ENCODE results near the gene ADCK2. TPM values are rescaled to one million over a fixed set of nuclear protein-coding genes. Genes with fewer than 3 reads are reported as not detected.
"Not testable (repeated sequence)": the region's sequence is repeated elsewhere in the genome, so short reads cannot be mapped to it uniquely, and the experiment has no call there.

The ADCK2 gene
- total RNA-seq, 2 experiments from 2014 or later: 24.2 to 24.4 TPM

- H3K4me1 Mint-ChIP-seq (ENCODE audit: low read depth); intact Hi-C loops (cut with micrococcal nuclease): not testable (repeated sequence)
These were observed 36.0 kb downstream of the ADCK2 start for GRCh38 chr7:140708764-140709163.

DNA sequence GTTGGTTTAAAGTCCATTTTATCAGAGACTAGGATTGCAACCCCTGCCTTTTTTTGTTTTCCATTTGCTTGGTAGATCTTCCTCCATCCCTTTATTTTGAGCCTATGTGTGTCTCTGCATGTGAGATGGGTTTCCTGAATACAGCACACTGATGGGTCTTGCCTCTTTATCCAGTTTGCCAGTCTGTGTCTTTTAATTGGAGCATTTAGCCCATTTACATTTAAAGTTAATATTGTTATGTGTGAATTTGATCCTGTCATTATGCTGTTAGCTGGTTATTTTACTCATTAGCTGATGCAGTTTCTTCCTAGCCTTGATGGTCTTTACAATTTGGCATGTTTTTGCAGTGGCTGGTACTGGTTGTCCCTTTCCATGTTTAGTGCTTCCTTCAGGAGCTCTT is 39.6 kb downstream of the ADCK2 start:
- H3K36me3 Mint-ChIP-seq: peaks cover 20% of the 10 kb centered on the region
- H3K4me1 Mint-ChIP-seq (ENCODE audit: low read depth); intact Hi-C loops (cut with micrococcal nuclease); H3K27ac Mint-ChIP-seq; H3K9me3 Mint-ChIP-seq; DNase-seq; POLR2A ChIA-PET; H3K27me3 Mint-ChIP-seq; CTCF ChIA-PET; H3K4me3 Mint-ChIP-seq: not testable (repeated sequence)

More at GRCh38 chr7:140708764-140709163, 36.0 kb downstream of the ADCK2 start:
- DNase-seq, H3K9me3 Mint-ChIP-seq, H3K4me3 Mint-ChIP-seq, H3K27me3 Mint-ChIP-seq, H3K27ac Mint-ChIP-seq, CTCF ChIA-PET, POLR2A ChIA-PET: not testable (repeated sequence)
- peaks cover 21% of the 10 kb centered on the region for H3K36me3 Mint-ChIP-seq

- no peak overlapping the region for H3K27ac Mint-ChIP-seq
- POLR2A ChIA-PET: no interaction called here
- no peak for DNase-seq
- H3K36me3 Mint-ChIP-seq: peaks cover 20% of the 10 kb centered on the region
- no peaks in the 10 kb centered on the region for H3K27me3 Mint-ChIP-seq
- CTCF ChIA-PET: no interaction called here
- intact Hi-C loops (cut with micrococcal nuclease): no loop called here
- H3K4me1 Mint-ChIP-seq (ENCODE audit: low read depth): no peaks in the 10 kb centered on the region
- H3K9me3 Mint-ChIP-seq: peaks cover 2% of the 10 kb centered on the region
- H3K4me3 Mint-ChIP-seq: no peak overlapping the region
These were observed 41.7 kb downstream of the ADCK2 start for GRCh38 chr7:140714331-140715040.

- intact Hi-C loops (cut with micrococcal nuclease): loop anchor here (10.0 kb wide), 1 partner anchor 295 kb away; the partner anchor contains the start of gene MRPS33
- ChIA-PET CTCF (no interaction called here), POLR2A (no interaction called here)
- H3K27me3 Mint-ChIP-seq: no peaks in the 10 kb centered on the region
- H3K27ac Mint-ChIP-seq: no peak overlapping the region
- H3K4me3 Mint-ChIP-seq: no peak overlapping the region
- peaks cover 1% of the 10 kb centered on the region for H3K36me3 Mint-ChIP-seq
- no peak for DNase-seq
- no peaks in the 10 kb centered on the region for H3K9me3 Mint-ChIP-seq
- H3K4me1 Mint-ChIP-seq (ENCODE audit: low read depth): peaks cover 15% of the 10 kb centered on the region
These were observed 47.0 kb downstream of the ADCK2 start for GRCh38 chr7:140719721-140720120.

DNA sequence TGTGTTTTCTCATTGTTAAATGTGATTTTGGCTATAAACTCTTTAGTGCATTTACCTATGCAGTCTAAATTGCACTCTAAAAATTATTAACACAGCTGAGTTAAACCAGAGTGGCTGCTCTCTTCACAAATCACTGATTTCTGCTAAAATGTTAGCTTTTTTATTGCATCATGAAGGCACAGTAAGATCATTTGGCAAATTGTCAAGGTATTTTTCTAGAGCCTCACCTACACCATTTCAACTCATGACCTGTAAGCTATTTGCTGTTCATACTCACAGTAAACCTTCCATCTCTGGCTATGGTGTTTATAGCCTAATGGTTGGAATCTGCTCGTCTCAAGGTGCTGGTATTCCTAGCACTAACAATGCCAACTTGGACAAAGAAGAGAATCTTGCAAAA is 49.5 kb downstream of the ADCK2 start:
- POLR2A ChIA-PET: no interaction called here
- no peaks in the 10 kb centered on the region for H3K9me3 Mint-ChIP-seq
- intact Hi-C loops (cut with micrococcal nuclease): loop anchor here (10.0 kb wide), 1 partner anchor 293 kb away; the partner anchor contains the start of gene MRPS33
- DNase-seq: no peak
- no peak overlapping the region for H3K27ac Mint-ChIP-seq
- peaks cover 15% of the 10 kb centered on the region for H3K4me1 Mint-ChIP-seq (ENCODE audit: low read depth)
- H3K36me3 Mint-ChIP-seq: no peaks in the 10 kb centered on the region
- H3K27me3 Mint-ChIP-seq: no peaks in the 10 kb centered on the region
- no peak overlapping the region for H3K4me3 Mint-ChIP-seq
- CTCF ChIA-PET: interaction anchor here (1.3 kb wide), 1 partner anchor 48 kb away, joined by 4 read pairs; no protein-coding TSS in a partner anchor

DNA sequence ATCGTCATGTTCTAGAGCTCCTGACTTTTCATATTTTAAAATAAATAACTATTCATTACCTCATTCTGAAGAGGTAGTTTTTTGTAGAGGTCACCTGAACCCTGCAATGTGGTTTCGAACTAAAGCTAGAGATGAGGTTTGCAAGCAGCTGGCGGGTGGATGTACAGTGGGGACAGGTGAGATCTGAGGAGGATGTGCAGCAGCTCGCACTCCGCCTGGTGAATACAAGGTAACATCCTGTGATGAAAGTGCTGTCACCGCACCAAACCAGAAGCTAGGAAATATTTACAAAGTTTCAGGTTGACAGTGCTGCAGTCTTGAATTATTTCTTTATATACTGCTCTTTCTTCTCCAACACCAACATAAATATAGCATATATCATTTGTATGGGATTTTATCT is 50.3 kb downstream of the ADCK2 start:
- POLR2A ChIA-PET: no interaction called here
- Mint-ChIP-seq H3K36me3 (no peaks in the 10 kb centered on the region), H3K27ac (no peak overlapping the region), H3K9me3 (no peaks in the 10 kb centered on the region), H3K4me1 (ENCODE audit: low read depth) (peaks cover 15% of the 10 kb centered on the region), H3K27me3 (no peaks in the 10 kb centered on the region), H3K4me3 (no peak overlapping the region)
- CTCF ChIA-PET: interaction anchor here (1.3 kb wide), 2 partner anchors 49 to 289 kb away, joined by 4 to 5 read pairs; no protein-coding TSS in a partner anchor
- intact Hi-C loops (cut with micrococcal nuclease): loop anchor here (10.0 kb wide), 1 partner anchor 292 kb away; the partner anchor contains the start of gene MRPS33
- peak; percentile 63 for DNase-seq

DNA sequence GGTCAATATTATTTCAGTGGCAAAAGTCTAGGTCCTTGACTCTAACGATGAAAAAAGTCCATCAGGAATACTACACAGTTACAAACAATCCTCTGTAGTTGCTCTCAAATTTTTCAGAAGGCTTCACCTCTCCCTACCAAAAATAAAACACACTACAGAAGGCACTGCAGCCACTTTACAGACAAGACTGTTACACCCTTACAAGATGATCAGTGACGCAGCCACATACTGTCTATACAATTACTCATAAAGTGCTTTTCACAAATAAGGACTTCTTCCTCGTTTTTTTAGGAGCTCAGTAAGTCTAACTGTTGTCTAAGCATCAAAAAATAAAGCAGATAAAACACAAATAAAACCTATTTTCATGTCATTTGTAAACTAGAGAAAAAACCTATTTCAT is 50.8 kb downstream of the ADCK2 start:
- no peak overlapping the region for H3K4me3 Mint-ChIP-seq
- POLR2A ChIA-PET: no interaction called here

GRCh38 chr7:140724706-140725105 is 52.0 kb downstream of the ADCK2 start:
- ChIA-PET CTCF (no interaction called here), POLR2A (no interaction called here)
- no peaks in the 10 kb centered on the region for H3K27me3 Mint-ChIP-seq
- H3K9me3 Mint-ChIP-seq: no peaks in the 10 kb centered on the region
- no peak overlapping the region for H3K27ac Mint-ChIP-seq
- no peaks in the 10 kb centered on the region for H3K36me3 Mint-ChIP-seq
- no peak overlapping the region for H3K4me3 Mint-ChIP-seq
- H3K4me1 Mint-ChIP-seq (ENCODE audit: low read depth): peaks cover 15% of the 10 kb centered on the region
- intact Hi-C loops (cut with micrococcal nuclease): loop anchor here (10.0 kb wide), 1 partner anchor 290 kb away; the partner anchor contains the start of gene MRPS33
- no peak for DNase-seq

More for the DNA sequence above, 50.8 kb downstream of the ADCK2 start:
- DNase-seq: no peak
- Mint-ChIP-seq H3K27ac (no peak overlapping the region), H3K4me1 (ENCODE audit: low read depth) (peaks cover 15% of the 10 kb centered on the region), H3K36me3 (no peaks in the 10 kb centered on the region), H3K9me3 (no peaks in the 10 kb centered on the region), H3K27me3 (no peaks in the 10 kb centered on the region)
- intact Hi-C loops (cut with micrococcal nuclease): loop anchor here (10.0 kb wide), 1 partner anchor 291 kb away; the partner anchor contains the start of gene MRPS33
- CTCF ChIA-PET: interaction anchor here (1.3 kb wide), 3 partner anchors 50 to 288 kb away, joined by 3 to 5 read pairs (median 4); no protein-coding TSS in a partner anchor

DNA sequence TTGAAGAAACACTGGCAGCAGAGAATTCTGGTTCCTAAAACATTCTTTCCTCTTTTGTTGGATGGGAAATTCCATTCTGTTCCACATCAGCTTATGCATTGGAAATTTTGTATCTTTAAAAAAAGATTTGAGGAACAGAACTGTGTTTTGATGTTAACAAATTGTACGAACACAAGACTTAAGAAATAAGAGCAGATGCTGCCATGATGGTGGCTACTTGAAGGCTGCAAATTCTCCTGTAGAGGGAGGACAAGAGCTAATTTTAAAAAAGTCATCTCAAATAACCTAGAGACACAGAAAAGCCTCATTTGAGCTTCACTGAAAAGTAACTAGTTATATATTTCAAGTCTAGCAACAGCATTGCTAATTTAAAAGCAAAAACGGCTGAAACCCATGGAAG is 53.5 kb downstream of the ADCK2 start:
- CTCF ChIA-PET: interaction anchor here (0.7 to 1.2 kb wide), 6 partner anchors 9 to 288 kb away, joined by 3 to 5 read pairs (median 3); partner anchors contain the start of gene MRPS33
- intact Hi-C loops (cut with micrococcal nuclease): loop anchor here (10.0 kb wide), 1 partner anchor 289 kb away; the partner anchor contains the start of gene MRPS33
- H3K27ac Mint-ChIP-seq: no peak overlapping the region
- H3K9me3 Mint-ChIP-seq: no peaks in the 10 kb centered on the region
- peaks cover 15% of the 10 kb centered on the region for H3K4me1 Mint-ChIP-seq (ENCODE audit: low read depth)
- POLR2A ChIA-PET: no interaction called here
- DNase-seq: no peak
- no peak overlapping the region for H3K4me3 Mint-ChIP-seq
- no peaks in the 10 kb centered on the region for H3K36me3 Mint-ChIP-seq
- H3K27me3 Mint-ChIP-seq: no peaks in the 10 kb centered on the region

DNA sequence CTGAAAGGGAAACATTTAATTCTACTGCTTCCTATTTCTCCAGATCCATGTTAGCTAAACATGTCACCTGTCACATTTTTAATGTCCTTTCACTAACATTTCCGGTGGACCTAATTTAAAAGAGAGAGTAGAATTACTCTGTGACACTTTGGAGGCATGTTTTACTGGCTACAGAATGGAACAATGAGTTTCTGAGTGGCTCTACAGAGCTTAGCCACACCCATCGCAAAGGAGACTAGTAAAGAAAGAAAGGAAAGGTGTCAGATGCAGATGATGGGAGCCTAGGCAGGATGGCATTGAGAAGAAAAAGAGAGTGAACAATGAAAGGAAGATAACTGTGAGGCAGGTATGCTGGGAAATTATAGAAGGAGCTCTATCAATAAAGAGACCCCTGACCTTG is 59.7 kb downstream of the ADCK2 start:
- Mint-ChIP-seq H3K27me3 (no peaks in the 10 kb centered on the region), H3K9me3 (no peaks in the 10 kb centered on the region), H3K4me1 (ENCODE audit: low read depth) (no peaks in the 10 kb centered on the region), H3K27ac (no peak overlapping the region), H3K4me3 (no peak overlapping the region), H3K36me3 (peaks cover 6% of the 10 kb centered on the region)
- intact Hi-C loops (cut with micrococcal nuclease): no loop called here
- ChIA-PET POLR2A (no interaction called here), CTCF (no interaction called here)
- DNase-seq: no peak

DNA sequence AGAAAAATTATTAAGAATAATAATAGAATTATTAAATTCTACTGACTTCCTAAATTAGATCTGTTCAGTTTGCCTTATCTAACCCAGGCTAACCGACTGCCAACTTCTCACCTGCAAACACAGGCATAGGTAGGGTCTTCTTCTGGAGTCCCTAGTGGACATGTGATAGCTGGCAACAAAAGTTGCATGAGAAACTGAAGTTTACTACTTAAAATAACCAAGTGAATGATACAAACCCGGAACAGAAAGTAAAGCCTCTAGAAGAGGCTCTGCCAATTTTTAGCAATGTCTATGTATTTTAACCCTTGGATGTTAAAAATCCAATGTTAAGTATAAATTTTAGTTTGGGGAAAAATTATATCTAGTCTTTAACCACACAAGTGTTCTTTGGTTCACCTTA is 61.4 kb downstream of the ADCK2 start:
- no peaks in the 10 kb centered on the region for H3K9me3 Mint-ChIP-seq
- H3K27me3 Mint-ChIP-seq: no peaks in the 10 kb centered on the region
- ChIA-PET CTCF (no interaction called here), POLR2A (no interaction called here)
- H3K27ac Mint-ChIP-seq: no peak overlapping the region
- H3K4me3 Mint-ChIP-seq: no peak overlapping the region
- intact Hi-C loops (cut with micrococcal nuclease): no loop called here
- H3K36me3 Mint-ChIP-seq: peaks cover 12% of the 10 kb centered on the region
- H3K4me1 Mint-ChIP-seq (ENCODE audit: low read depth): no peaks in the 10 kb centered on the region
- DNase-seq: no peak

GRCh38 chr7:140734729-140735128 is 62.0 kb downstream of the ADCK2 start:
- H3K4me3 Mint-ChIP-seq: no peak overlapping the region
- H3K9me3 Mint-ChIP-seq: no peaks in the 10 kb centered on the region
- POLR2A ChIA-PET: no interaction called here
- no peaks in the 10 kb centered on the region for H3K27me3 Mint-ChIP-seq
- CTCF ChIA-PET: interaction anchor here (0.9 kb wide), 1 partner anchor 8 kb away, joined by 3 read pairs; no protein-coding TSS in a partner anchor
- no peaks in the 10 kb centered on the region for H3K4me1 Mint-ChIP-seq (ENCODE audit: low read depth)
- H3K27ac Mint-ChIP-seq: no peak overlapping the region
- DNase-seq: no peak
- H3K36me3 Mint-ChIP-seq: peaks cover 16% of the 10 kb centered on the region
- intact Hi-C loops (cut with micrococcal nuclease): no loop called here

- ChIA-PET POLR2A (no interaction called here), CTCF (interaction anchor here (1.3 kb wide), 1 partner anchor 85 kb away, joined by 4 read pairs; no protein-coding TSS in a partner anchor)
- Mint-ChIP-seq H3K27ac (no peak overlapping the region), H3K27me3 (no peaks in the 10 kb centered on the region), H3K36me3 (peaks cover 17% of the 10 kb centered on the region), H3K4me1 (ENCODE audit: low read depth) (no peaks in the 10 kb centered on the region), H3K4me3 (no peak overlapping the region), H3K9me3 (no peaks in the 10 kb centered on the region)
- DNase-seq: no peak
- intact Hi-C loops (cut with micrococcal nuclease): no loop called here
These were observed 65.5 kb downstream of the ADCK2 start for GRCh38 chr7:140738280-140738679.
